Trophoblast cell (in vitro differentiated cells and primary cell): ENCODE measurements around the gene PIR.

Experiments used
- DNase-seq, 2 donors: peaks; one replicate each; pipeline ENCODE4 v3.0.0-alpha.2; 2016
- H2AFZ ChIP-seq: 2 replicates; pipeline ENCODE4 v1.6.1; 2013; ENCODE audit warnings: low read length, moderate library complexity, mild to moderate bottlenecking; ENCODE audit not compliant: insufficient read depth, poor library complexity
- H2AK5ac ChIP-seq: 2 replicates; pipeline ENCODE4 v1.6.1; 2013; ENCODE audit warnings: mild to moderate bottlenecking, low read length
- H2BK120ac ChIP-seq: 2 replicates; pipeline ENCODE4 v1.6.1; 2013; ENCODE audit warnings: low read length, mild to moderate bottlenecking, moderate library complexity; ENCODE audit not compliant: insufficient read depth, poor library complexity
- H2BK12ac ChIP-seq: 2 replicates; pipeline ENCODE4 v1.6.1; 2013; ENCODE audit warnings: mild to moderate bottlenecking, low read length, moderate library complexity
- H2BK5ac ChIP-seq: 2 replicates; pipeline ENCODE4 v1.6.1; 2013; ENCODE audit warnings: low read length, low read depth, moderate library complexity, mild to moderate bottlenecking; ENCODE audit not compliant: poor library complexity
- H3K14ac ChIP-seq: 2 replicates; pipeline ENCODE4 v1.6.1; 2013; ENCODE audit warnings: mild to moderate bottlenecking, low read length
- H3K18ac ChIP-seq: 2 replicates; pipeline ENCODE4 v1.6.1; 2013; ENCODE audit warnings: mild to moderate bottlenecking, low read length
- H3K23ac ChIP-seq: 2 replicates; pipeline ENCODE4 v1.6.1; 2013; ENCODE audit warnings: low read length
- H3K27ac ChIP-seq: 2 replicates; pipeline ENCODE4 v1.5.1; 2013; ENCODE audit warnings: low read depth, mild to moderate bottlenecking, inconsistent platforms, low read length, moderate library complexity
- H3K27me3 ChIP-seq: 2 replicates; pipeline ENCODE4 v1.6.1; 2013; ENCODE audit warnings: inconsistent platforms, mild to moderate bottlenecking, low read length, moderate library complexity; ENCODE audit not compliant: insufficient read depth
- H3K36me3 ChIP-seq, 2 experiments: 1 replicate in 1 of 2; 2 replicates in 1 of 2; pipeline ENCODE4 v1.6.1; 2013; ENCODE audit warnings: low read length in 2 of 2, mild to moderate bottlenecking in 2 of 2, moderate library complexity in 1 of 2; ENCODE audit not compliant: insufficient read depth in 2 of 2, control insufficient read depth in 1 of 2
- H3K4ac ChIP-seq: 2 replicates; pipeline ENCODE4 v1.6.1; 2013; ENCODE audit warnings: low read depth, mild to moderate bottlenecking, low read length, moderate library complexity
- H3K4me1 ChIP-seq, 2 experiments: 1 replicate in 1 of 2; 2 replicates in 1 of 2; pipeline ENCODE4 v1.6.1; 2013; ENCODE audit warnings: low read length in 2 of 2, mild to moderate bottlenecking in 2 of 2, moderate library complexity in 1 of 2; ENCODE audit not compliant: insufficient read depth in 2 of 2, control insufficient read depth in 1 of 2
- H3K4me2 ChIP-seq: 2 replicates; pipeline ENCODE4 v1.6.1; 2013; ENCODE audit warnings: inconsistent platforms, mild to moderate bottlenecking, low read length, moderate library complexity
- H3K4me3 ChIP-seq: 2 replicates; pipeline ENCODE4 v1.5.1; 2013; ENCODE audit warnings: mild to moderate bottlenecking, low read depth, low read length, inconsistent platforms
- H3K79me1 ChIP-seq: one replicate; pipeline ENCODE4 v1.6.1; 2013; ENCODE audit warnings: low read length
- H3K79me2 ChIP-seq: 2 replicates; pipeline ENCODE4 v1.6.1; 2013; ENCODE audit warnings: low read length, mild to moderate bottlenecking; ENCODE audit not compliant: control insufficient read depth, insufficient read depth, poor library complexity
- H3K9ac ChIP-seq: 2 replicates; pipeline ENCODE4 v1.6.1; 2013; ENCODE audit warnings: mild to moderate bottlenecking, low read length
- H3K9me3 ChIP-seq: 2 replicates; pipeline ENCODE4 v1.6.1; 2013; ENCODE audit warnings: low read depth, mild to moderate bottlenecking, control low read depth, inconsistent platforms, low read length; ENCODE audit not compliant: insufficient read depth
- H4K12ac ChIP-seq: 2 replicates; pipeline ENCODE4 v1.6.1; 2013; ENCODE audit warnings: low read depth, mild to moderate bottlenecking, low read length, moderate library complexity
- H4K8ac ChIP-seq: 2 replicates; pipeline ENCODE4 v1.6.1; 2013; ENCODE audit warnings: low read depth, mild to moderate bottlenecking, low read length, moderate library complexity
- H4K91ac ChIP-seq: one replicate; pipeline ENCODE4 v1.6.1; 2013; ENCODE audit warnings: low read depth, mild to moderate bottlenecking, low read length, moderate library complexity
- WGBS: extraction: QIAGEN DNeasy Blood & Tissue Kit; methylation state at CpG from one replicate; pipeline ENCODE4 v1.1.7; 2013; ENCODE audit warnings: missing lambda C conversion rate; ENCODE audit not compliant: insufficient read length, insufficient coverage; ENCODE audit errors: extremely low coverage; 5-methylcytosine and 5-hydroxymethylcytosine counted together

PIR gene

GRCh38 chrX:15464704-15465103, 28.4 kb downstream of the PIR start:
- H3K14ac ChIP-seq: no peak overlapping the region

GRCh38 chrX:15451913-15452312, 41.2 kb downstream of the PIR start:
- no peaks in the 10 kb centered on the region for H3K36me3 ChIP-seq
- H3K9ac ChIP-seq: no peak overlapping the region

More at GRCh38 chrX:15464704-15465103, 28.4 kb downstream of the PIR start:
- Histone ChIP-seq H3K9me3 (no peaks in the 10 kb centered on the region), H4K12ac (no peak overlapping the region), H2BK12ac (no peak overlapping the region), H3K27me3 (no peaks in the 10 kb centered on the region), H3K36me3 (no peaks in the 10 kb centered on the region), H3K23ac (no peak overlapping the region), H2BK120ac (no peak overlapping the region), H3K79me2 (no peaks in the 10 kb centered on the region), H3K4ac (no peak overlapping the region), H3K4me2 (no peak overlapping the region), H4K8ac (no peak overlapping the region), H3K4me1 (no peaks in the 10 kb centered on the region), H4K91ac (no peak overlapping the region), H2AFZ (no peak overlapping the region), H3K9ac (no peak overlapping the region), H3K4me3 (no peak overlapping the region), H3K27ac (no peak overlapping the region), H2AK5ac (no peak overlapping the region), H3K18ac (no peak overlapping the region), H2BK5ac (no peak overlapping the region), H3K79me1 (no peaks in the 10 kb centered on the region)
- no peak for DNase-seq

GRCh38 chrX:15448010-15448639, 45.0 kb downstream of the PIR start:
- no peak for DNase-seq
- H2BK12ac ChIP-seq: no peak overlapping the region
- H4K91ac ChIP-seq: no peak overlapping the region
- H3K27me3 ChIP-seq: no peaks in the 10 kb centered on the region
- no peaks in the 10 kb centered on the region for H3K4me1 ChIP-seq
- no peak overlapping the region for H3K14ac ChIP-seq
- H3K18ac ChIP-seq: no peak overlapping the region
- H3K9me3 ChIP-seq: no peaks in the 10 kb centered on the region
- H3K4ac ChIP-seq: no peak overlapping the region
- no peak overlapping the region for H2AFZ ChIP-seq
- no peaks in the 10 kb centered on the region for H3K79me1 ChIP-seq
- no peak overlapping the region for H4K12ac ChIP-seq
- no peak overlapping the region for H2BK5ac ChIP-seq
- H4K8ac ChIP-seq: no peak overlapping the region
- no peak overlapping the region for H3K4me2 ChIP-seq
- H3K79me2 ChIP-seq: no peaks in the 10 kb centered on the region
- WGBS: no CpG with 5 or more reads among the region's 5 CpGs
- H3K9ac ChIP-seq: no peak overlapping the region
- no peak overlapping the region for H2BK120ac ChIP-seq
- H3K23ac ChIP-seq: no peak overlapping the region
- no peak overlapping the region for H3K27ac ChIP-seq
- H3K4me3 ChIP-seq: no peak overlapping the region
- H3K36me3 ChIP-seq: no peaks in the 10 kb centered on the region
- H2AK5ac ChIP-seq: no peak overlapping the region

More at GRCh38 chrX:15451913-15452312, 41.2 kb downstream of the PIR start:
- H3K4me1 ChIP-seq: no peaks in the 10 kb centered on the region
- no peak for DNase-seq
- no peak overlapping the region for H4K12ac ChIP-seq
- H3K79me2 ChIP-seq: no peaks in the 10 kb centered on the region
- H2BK12ac ChIP-seq: no peak overlapping the region
- H3K27ac ChIP-seq: no peak overlapping the region
- H3K18ac ChIP-seq: no peak overlapping the region
- no peak overlapping the region for H4K8ac ChIP-seq
- no peak overlapping the region for H2BK120ac ChIP-seq
- no peaks in the 10 kb centered on the region for H3K27me3 ChIP-seq
- no peaks in the 10 kb centered on the region for H3K79me1 ChIP-seq
- no peak overlapping the region for H3K4me3 ChIP-seq
- no peak overlapping the region for H2AK5ac ChIP-seq
- WGBS: no CpG with 5 or more reads among the region's 1 CpG
- no peak overlapping the region for H2AFZ ChIP-seq
- no peaks in the 10 kb centered on the region for H3K9me3 ChIP-seq
- no peak overlapping the region for H3K23ac ChIP-seq
- no peak overlapping the region for H3K4ac ChIP-seq
- no peak overlapping the region for H4K91ac ChIP-seq
- H2BK5ac ChIP-seq: no peak overlapping the region
- no peak overlapping the region for H3K4me2 ChIP-seq
- H3K14ac ChIP-seq: no peak overlapping the region

- Histone ChIP-seq H4K8ac (no peak overlapping the region), H3K9ac (no peak overlapping the region), H3K27ac (no peak overlapping the region), H2BK12ac (no peak overlapping the region), H3K14ac (no peak overlapping the region), H2BK120ac (no peak overlapping the region), H3K4me2 (no peak overlapping the region), H2BK5ac (no peak overlapping the region), H3K79me2 (no peaks in the 10 kb centered on the region), H3K79me1 (no peaks in the 10 kb centered on the region), H3K36me3 (no peaks in the 10 kb centered on the region), H3K23ac (no peak overlapping the region), H2AK5ac (no peak overlapping the region), H3K4me1 (no peaks in the 10 kb centered on the region), H3K27me3 (no peaks in the 10 kb centered on the region), H3K18ac (no peak overlapping the region), H4K12ac (no peak overlapping the region), H3K4me3 (no peak overlapping the region), H3K4ac (no peak overlapping the region), H2AFZ (no peak overlapping the region), H4K91ac (no peak overlapping the region), H3K9me3 (no peaks in the 10 kb centered on the region)
- DNase-seq: no peak
- WGBS: no CpG with 5 or more reads among the region's 5 CpGs
These were observed 51.7 kb downstream of the PIR start for GRCh38 chrX:15441464-15441863.
